Left lung (tissue), 10 donors: ENCODE measurements around the gene HIVEP2. TPM values are rescaled to one million over a fixed set of nuclear protein-coding genes. Genes with fewer than 3 reads are reported as not detected.
A peak's percentile ranks its signal among the peaks of the same experiment; 100 is the strongest.

ENCODE experiments used
- ATAC-seq: fragments of 200-7000 bp; cut with Tn5 transposase; one replicate; pipeline ENCODE4 v1.9.1; 2020; ENCODE audit warnings: moderate library complexity
- DNase-seq, 4 donors: peaks; one replicate each; pipeline ENCODE4 v3.0.0-alpha.2; 2013 to 2020
- H3K27ac ChIP-seq, 2 donors: fragments of 200-600 bp; sonication (generic) in 1 of 2; one replicate each; pipeline versions ENCODE4 v1.5.0 to v1.8.0; 2020 to 2021
- H3K27me3 ChIP-seq, 2 donors: fragments of 200-600 bp; sonication (generic) in 1 of 2; one replicate each; pipeline versions ENCODE4 v1.5.0 to v1.8.0; 2020 to 2021
- H3K36me3 ChIP-seq, 2 donors: fragments of 200-600 bp; sonication (generic) in 1 of 2; one replicate each; pipeline versions ENCODE4 v1.5.0 to v1.8.0; 2020 to 2021
- H3K4me1 ChIP-seq, 2 donors: fragments of 200-600 bp; one replicate each; pipeline ENCODE4 v1.8.0; 2021
- H3K4me3 ChIP-seq, 2 donors: fragments of 200-600 bp; sonication (generic) in 1 of 2; one replicate each; pipeline versions ENCODE4 v1.5.0 to v1.8.0; 2020 to 2021; ENCODE audit warnings: mild to moderate bottlenecking in 1 of 2
- H3K9me3 ChIP-seq, 2 donors: fragments of 200-600 bp; sonication (generic) in 1 of 2; one replicate each; pipeline versions ENCODE4 v1.5.0 to v1.8.0; 2020 to 2021
- CTCF ChIP-seq, 2 donors: fragments of 200-600 bp; sonication (generic) in 1 of 2; IDR thresholded peaks; one replicate each; pipeline versions ENCODE4 v1.5.0 to v1.8.0; 2021; ENCODE audit warnings: antibody characterized with exemption in 2 of 2
- intact Hi-C, 2 donors: fragments of 100-400 bp; cut with DNase I; formaldehyde crosslinking; loops; one replicate each; pipeline versions ENCODE4 v1.11.2 to v1.14.2; 2022
- polyA plus RNA-seq, 6 donors: library from polyadenylated mRNA; unstranded; fragments of 120-200 nt; gene quantifications; one replicate each; pipeline ENCODE4 v1.2.1, GENCODE V29; 2013; ENCODE audit not compliant: insufficient read length in 6 of 6
- total RNA-seq, 2 donors: library from RNA; stranded (reverse); fragmentation: NEBNext Ultra II Directional; extraction: Animal tissue kit (Norgen Biotek cat#: 25700); gene quantifications; one replicate each; pipeline ENCODE4 v1.2.1, GENCODE V29; 2021
- donor health status: DM: no; HTN: yes; CAD: no.
- donor health status: DM: no; HTN: no; CAD: no.

The HIVEP2 gene
- total and polyA plus RNA-seq, 8 donors: 11.5 to 16.6 (median 13.1) TPM

GRCh38 chr6:142960098-142960497, 15.1 kb upstream of the HIVEP2 start:
- Histone ChIP-seq H3K36me3 (no peaks in the 10 kb centered on the region), H3K27ac (no peak overlapping the region), H3K4me3 (no peak overlapping the region), H3K9me3 (no peaks in the 10 kb centered on the region), H3K4me1 (no peaks in the 10 kb centered on the region), H3K27me3 (no peaks in the 10 kb centered on the region)
- ATAC-seq (no peak), DNase-seq (no peak)
- TF ChIP-seq CTCF (IDR thresholded peaks at IDR 0.05): no peak
- intact Hi-C loops: no loop called here

GRCh38 chr6:142958343-142958742, 13.4 kb upstream of the HIVEP2 start:
- intact Hi-C loops: no loop called here
- Histone ChIP-seq H3K4me3 (no peak overlapping the region), H3K9me3 (no peaks in the 10 kb centered on the region), H3K27me3 (no peaks in the 10 kb centered on the region), H3K36me3 (no peaks in the 10 kb centered on the region), H3K27ac (no peak overlapping the region), H3K4me1 (no peaks in the 10 kb centered on the region)
- no peak for DNase-seq
- no peak for ATAC-seq
- no peak for TF ChIP-seq CTCF (IDR thresholded peaks at IDR 0.05)

DNA sequence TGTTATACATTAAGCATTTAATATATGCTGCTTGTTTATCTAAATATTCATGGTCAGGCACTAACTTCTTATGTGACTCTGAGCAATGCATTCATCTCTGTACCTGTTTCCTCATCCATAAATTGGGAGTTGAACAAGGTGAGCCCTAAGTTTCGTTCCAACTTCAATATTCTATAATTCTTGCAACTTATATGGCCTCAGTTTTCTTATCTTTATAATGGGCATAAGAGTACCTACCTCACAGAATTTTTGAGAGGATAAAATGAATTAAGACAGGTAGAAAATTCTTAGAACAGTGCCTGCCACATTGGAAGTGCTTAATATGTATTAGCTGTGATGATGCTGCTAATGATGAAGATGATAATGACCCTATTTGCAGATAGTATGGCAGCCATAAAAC, 11.8 kb upstream of the HIVEP2 start:
- Histone ChIP-seq H3K27ac (no peak overlapping the region), H3K9me3 (no peaks in the 10 kb centered on the region), H3K4me3 (no peak overlapping the region), H3K4me1 (no peaks in the 10 kb centered on the region), H3K36me3 (no peaks in the 10 kb centered on the region), H3K27me3 (no peaks in the 10 kb centered on the region)
- intact Hi-C loops: no loop called here
- DNase-seq: no peak
- TF ChIP-seq CTCF (IDR thresholded peaks at IDR 0.05): no peak
- ATAC-seq: no peak

- TF ChIP-seq CTCF (IDR thresholded peaks at IDR 0.05): no peak
- intact Hi-C loops: no loop called here
- H3K27ac ChIP-seq: no peak overlapping the region
- no peak overlapping the region for H3K4me3 ChIP-seq
- H3K36me3 ChIP-seq: no peaks in the 10 kb centered on the region
- DNase-seq (no peak), ATAC-seq (peak; percentile 23)
- H3K4me1 ChIP-seq: no peaks in the 10 kb centered on the region
- H3K27me3 ChIP-seq: no peaks in the 10 kb centered on the region
- H3K9me3 ChIP-seq: no peaks in the 10 kb centered on the region
Measured at GRCh38 chr6:142954844-142955243, 9.9 kb upstream of the HIVEP2 start.

DNA sequence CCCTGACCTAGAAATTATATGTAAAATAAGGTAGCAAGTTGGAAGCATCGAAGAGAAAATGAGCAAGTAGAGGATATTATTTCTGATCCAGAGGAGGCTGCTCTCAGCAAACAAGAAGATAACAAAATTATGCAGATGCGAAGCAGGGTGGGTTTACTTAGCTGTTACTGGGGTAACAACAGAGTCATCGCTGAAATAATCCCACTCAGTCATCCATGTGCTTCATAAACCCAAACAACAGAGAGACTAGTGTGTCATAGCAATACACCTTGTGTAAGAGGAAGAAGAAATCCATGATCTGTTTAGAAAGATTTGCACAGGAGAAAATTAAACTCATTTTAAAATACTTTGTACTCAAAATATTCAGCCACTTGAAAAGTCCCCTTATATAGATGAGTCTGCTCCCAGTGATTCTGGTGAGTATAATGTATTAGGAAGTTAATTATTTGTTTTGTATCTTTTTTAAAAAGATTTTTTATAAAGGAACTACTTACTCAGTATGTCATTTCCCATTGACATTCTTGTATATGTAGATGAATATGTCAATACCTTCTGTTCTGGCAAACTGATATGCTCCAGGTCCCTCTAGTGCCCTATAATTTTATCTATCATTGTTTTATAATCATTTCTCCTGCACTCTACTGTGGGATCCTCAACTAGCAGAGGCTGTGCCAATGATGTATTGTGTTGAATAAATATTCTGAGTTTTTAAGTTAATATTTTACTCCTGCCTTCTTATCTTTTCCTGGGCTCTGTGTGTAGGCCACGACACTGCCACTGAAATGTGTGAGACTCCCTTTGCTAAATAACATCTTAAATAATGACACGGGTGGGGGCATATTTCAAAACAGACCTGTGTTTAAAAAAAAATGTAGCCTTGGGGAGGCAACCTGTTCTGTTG, 8.6 kb upstream of the HIVEP2 start:
- Histone ChIP-seq H3K9me3 (no peaks in the 10 kb centered on the region), H3K4me1 (no peaks in the 10 kb centered on the region), H3K27me3 (no peaks in the 10 kb centered on the region), H3K36me3 (no peaks in the 10 kb centered on the region), H3K27ac (no peak overlapping the region), H3K4me3 (no peak overlapping the region)
- no peak for DNase-seq
- TF ChIP-seq CTCF (IDR thresholded peaks at IDR 0.05): no peak
- ATAC-seq: no peak
- intact Hi-C loops: no loop called here
